ENCODE data around the gene OVOL1. TPM values are rescaled to one million over a fixed set of nuclear protein-coding genes. Genes with fewer than 3 reads are reported as not detected.

The OVOL1 gene
- total RNA-seq, 1 donor from 2014 or later = under 0.01 TPM

- FAIRE-seq (no peak), DNase-seq (ENCODE audit: low spot score in 2 of 2) (no peak)
These were observed 3.4 kb downstream of the OVOL1 start for GRCh38 chr11:65790104-65790901.

- DNase-seq (ENCODE audit: low spot score in 2 of 2) (no peak), FAIRE-seq (no peak)
These were observed 4.2 kb downstream of the OVOL1 start for GRCh38 chr11:65790902-65791650.

GRCh38 chr11:65791719-65792213 lies 4.9 kb downstream of the OVOL1 start:
- FAIRE-seq (no peak), DNase-seq (ENCODE audit: low spot score in 2 of 2) (no peak)

GRCh38 chr11:65792456-65792855 lies 5.6 kb downstream of the OVOL1 start:
- FAIRE-seq (no peak), DNase-seq (ENCODE audit: low spot score in 2 of 2) (no peak)

GRCh38 chr11:65793144-65793581 lies 6.3 kb downstream of the OVOL1 start:
- DNase-seq (ENCODE audit: low spot score in 2 of 2) (no peak), FAIRE-seq (no peak)

- no peak for DNase-seq (ENCODE audit: low spot score in 2 of 2)
- no peak for FAIRE-seq
These were observed 7.0 kb downstream of the OVOL1 start for GRCh38 chr11:65793625-65794400.

- no peak for DNase-seq (ENCODE audit: low spot score in 2 of 2)
- FAIRE-seq = no peak
These were observed 8.0 kb downstream of the OVOL1 start for GRCh38 chr11:65794570-65795510.

- DNase-seq (ENCODE audit: low spot score in 2 of 2) (no peak), FAIRE-seq (no peak)
These were observed 10.1 kb downstream of the OVOL1 start for GRCh38 chr11:65796726-65797601.

GRCh38 chr11:65797711-65798110 lies 10.8 kb downstream of the OVOL1 start:
- FAIRE-seq = no peak

GRCh38 chr11:65798882-65799281 lies 12.0 kb downstream of the OVOL1 start:
- FAIRE-seq (no peak), DNase-seq (ENCODE audit: low spot score in 2 of 2) (no peak)

More at GRCh38 chr11:65797711-65798110, 10.8 kb downstream of the OVOL1 start:
- DNase-seq (ENCODE audit: low spot score in 2 of 2) = no peak

- FAIRE-seq = no peak
These were observed 14.5 kb downstream of the OVOL1 start for GRCh38 chr11:65801153-65801987.

GRCh38 chr11:65802841-65803240 lies 16.0 kb downstream of the OVOL1 start:
- FAIRE-seq (no peak), DNase-seq (ENCODE audit: low spot score in 2 of 2) (no peak)

More at GRCh38 chr11:65801153-65801987, 14.5 kb downstream of the OVOL1 start:
- DNase-seq (ENCODE audit: low spot score in 2 of 2) = no peak

GRCh38 chr11:65803797-65804492 lies 17.1 kb downstream of the OVOL1 start:
- FAIRE-seq (no peak), DNase-seq (ENCODE audit: low spot score in 2 of 2) (no peak)

- FAIRE-seq (no peak), DNase-seq (ENCODE audit: low spot score in 2 of 2) (no peak)
These were observed 20.1 kb downstream of the OVOL1 start for GRCh38 chr11:65806979-65807378.

GRCh38 chr11:65808744-65809341 lies 22.0 kb downstream of the OVOL1 start:
- FAIRE-seq (no peak), DNase-seq (ENCODE audit: low spot score in 2 of 2) (no peak)

GRCh38 chr11:65809496-65809895 lies 22.6 kb downstream of the OVOL1 start:
- DNase-seq (ENCODE audit: low spot score in 2 of 2) = no peak
- FAIRE-seq = no peak

Measured in frontal cortex (tissue), 4 donors.